HEK293 (cell line): ENCODE results near the gene LELP1.
"Not testable (repeated sequence)": the region's sequence is repeated elsewhere in the genome, so short reads cannot be mapped to it uniquely, and the experiment has no call there.

Experiments
- CTCF ChIA-PET: fragments of 350-600 bp; formaldehyde crosslinking; extraction: SDS; loops from one replicate; lab custom pipeline; 2021; ENCODE audit warnings: antibody characterized with exemption; lab: Yijun Ruan, JAX
- POLR2A ChIA-PET: fragments of 300-600 bp; formaldehyde crosslinking; extraction: SDS; loops from one replicate; lab custom pipeline; 2020; ENCODE audit warnings: antibody characterized with exemption, inconsistent platforms; lab: Yijun Ruan, JAX
- H3K27ac ChIP-seq: fragments of 200-500 bp; sonication (Bioruptor generic); 2 replicates; pipeline ENCODE4 v1.5.1; 2014; ENCODE audit warnings: low read depth, low read length, control low read depth, inconsistent platforms; ENCODE audit errors: extremely low read depth
- H3K36me3 ChIP-seq, 2 experiments: fragments of 200-500 bp in 1 of 2; sonication (Bioruptor generic) in 1 of 2; 1 replicate in 1 of 2; 2 replicates in 1 of 2; pipeline ENCODE4 v1.5.1; 2014 to 2017; ENCODE audit warnings: inconsistent platforms in 2 of 2, low read length in 2 of 2; ENCODE audit not compliant: control insufficient read depth in 2 of 2, insufficient read depth in 1 of 2
- H3K4me1 ChIP-seq: fragments of 200-500 bp; sonication (Bioruptor generic); 2 replicates; pipeline ENCODE4 v1.5.1; 2014; ENCODE audit warnings: mild to moderate bottlenecking, low read length, inconsistent platforms; ENCODE audit not compliant: control insufficient read depth, insufficient read depth
- H3K4me3 ChIP-seq: 2 replicates; pipeline ENCODE4 v1.5.1; 2011; ENCODE audit warnings: low read depth, mild to moderate bottlenecking, control low read depth, low read length, moderate library complexity
- H3K9me3 ChIP-seq: fragments of 200-500 bp; sonication (Bioruptor generic); 2 replicates; pipeline ENCODE4 v1.5.1; 2014; ENCODE audit warnings: low read depth, low read length, inconsistent platforms; ENCODE audit not compliant: control insufficient read depth, insufficient read depth
- GLIS1 ChIP-seq: fragments of 450-650 bp; formaldehyde crosslinking; IDR thresholded peaks from 2 replicates; pipeline ENCODE4 v1.5.1; 2016; ENCODE audit warnings: missing biosample characterization, missing genetic modification characterization
- GLIS2 ChIP-seq: fragments of 450-650 bp; formaldehyde crosslinking; IDR thresholded peaks from 2 replicates; pipeline ENCODE4 v1.5.1; 2016; ENCODE audit warnings: missing biosample characterization, missing genetic modification characterization
- ZNF292 ChIP-seq: fragments of 450-650 bp; formaldehyde crosslinking; IDR thresholded peaks from 2 replicates; pipeline ENCODE4 v1.5.1; 2016; ENCODE audit warnings: low read depth, missing biosample characterization, missing genetic modification characterization, borderline replicate concordance
- ZNF341 ChIP-seq: fragments of 450-650 bp; formaldehyde crosslinking; IDR thresholded peaks from 2 replicates; pipeline ENCODE4; 2016; ENCODE audit warnings: low read depth, missing biosample characterization, missing genetic modification characterization
- ZNF530 ChIP-seq: fragments of 450-650 bp; formaldehyde crosslinking; IDR thresholded peaks from 2 replicates; pipeline ENCODE4 v1.5.1; 2016; ENCODE audit warnings: low read depth, missing biosample characterization, missing genetic modification characterization
- ZNF654 ChIP-seq: fragments of 450-650 bp; formaldehyde crosslinking; IDR thresholded peaks from 2 replicates; pipeline ENCODE4 v1.5.1; 2016; ENCODE audit warnings: low read depth, missing biosample characterization, missing genetic modification characterization
- ZSCAN5A ChIP-seq: fragments of 450-650 bp; formaldehyde crosslinking; IDR thresholded peaks from 2 replicates; pipeline ENCODE4 v1.5.1; 2016; ENCODE audit warnings: missing biosample characterization, missing genetic modification characterization
- TF ChIP-seq, protein P1 (sequence below): fragments of 450-650 bp; formaldehyde crosslinking; IDR thresholded peaks from 2 replicates; pipeline ENCODE4 v1.5.1; 2016; ENCODE audit warnings: missing biosample characterization, missing genetic modification characterization
- TF ChIP-seq, protein P2 (sequence below): fragments of 450-650 bp; formaldehyde crosslinking; IDR thresholded peaks from 2 replicates; pipeline ENCODE4 v1.5.1; 2016; ENCODE audit warnings: missing biosample characterization, missing genetic modification characterization, low read depth
- TF ChIP-seq, protein P3 (sequence below): fragments of 450-650 bp; formaldehyde crosslinking; IDR thresholded peaks from 2 replicates; pipeline ENCODE4 v1.5.1; 2016; ENCODE audit warnings: missing biosample characterization, missing genetic modification characterization
- TF ChIP-seq, protein P4 (sequence below): fragments of 450-650 bp; formaldehyde crosslinking; IDR thresholded peaks from 2 replicates; pipeline ENCODE4 v1.5.1; 2016; ENCODE audit warnings: missing biosample characterization, missing genetic modification characterization

The LELP1 gene

DNA sequence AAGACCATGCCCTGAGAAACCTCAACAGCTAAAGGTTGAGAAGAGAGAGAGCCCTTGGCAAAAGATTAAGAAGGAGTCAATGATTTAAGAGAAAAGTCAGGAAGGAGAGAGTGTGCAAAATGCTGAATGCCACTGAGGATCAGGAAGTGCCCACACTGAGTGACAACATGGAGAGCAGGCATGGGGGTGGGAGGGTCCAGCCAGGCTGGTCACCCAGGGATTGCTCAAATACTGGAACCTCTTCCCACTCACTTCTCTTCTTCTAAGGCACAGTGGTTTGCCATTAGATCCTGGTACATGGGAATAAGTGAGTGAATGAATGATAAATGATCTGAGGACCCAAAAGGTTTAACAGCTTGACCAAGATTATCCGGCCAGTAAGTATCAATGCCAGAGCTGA lies 25.3 kb downstream of the LELP1 start:
- ChIA-PET CTCF (interaction anchor here (0.6 to 3.7 kb wide), 21 partner anchors 9 to 583 kb away, joined by 3 to 24 read pairs (median 5); no protein-coding TSS in a partner anchor), POLR2A (no interaction called here)
- Histone ChIP-seq H3K9me3 (no peaks in the 10 kb centered on the region), H3K4me3 (no peak overlapping the region), H3K4me1 (no peaks in the 10 kb centered on the region), H3K36me3 (no peaks in the 10 kb centered on the region), H3K27ac (no peak overlapping the region)
- no peak for TF ChIP-seq GLIS1 (tag by site-specific recombination)

- CTCF ChIA-PET = interaction anchor here (0.6 to 3.7 kb wide), 23 partner anchors 8 to 1759 kb away, joined by 3 to 24 read pairs (median 4); no protein-coding TSS in a partner anchor
- not testable (repeated sequence) for H3K4me1 ChIP-seq, H3K27ac ChIP-seq, H3K36me3 ChIP-seq, H3K9me3 ChIP-seq
- peak; percentile 35; the same call in 1 of the 2 replicates for TF ChIP-seq ZNF654 (tag by site-specific recombination)
- TF ChIP-seq, protein P1, sequence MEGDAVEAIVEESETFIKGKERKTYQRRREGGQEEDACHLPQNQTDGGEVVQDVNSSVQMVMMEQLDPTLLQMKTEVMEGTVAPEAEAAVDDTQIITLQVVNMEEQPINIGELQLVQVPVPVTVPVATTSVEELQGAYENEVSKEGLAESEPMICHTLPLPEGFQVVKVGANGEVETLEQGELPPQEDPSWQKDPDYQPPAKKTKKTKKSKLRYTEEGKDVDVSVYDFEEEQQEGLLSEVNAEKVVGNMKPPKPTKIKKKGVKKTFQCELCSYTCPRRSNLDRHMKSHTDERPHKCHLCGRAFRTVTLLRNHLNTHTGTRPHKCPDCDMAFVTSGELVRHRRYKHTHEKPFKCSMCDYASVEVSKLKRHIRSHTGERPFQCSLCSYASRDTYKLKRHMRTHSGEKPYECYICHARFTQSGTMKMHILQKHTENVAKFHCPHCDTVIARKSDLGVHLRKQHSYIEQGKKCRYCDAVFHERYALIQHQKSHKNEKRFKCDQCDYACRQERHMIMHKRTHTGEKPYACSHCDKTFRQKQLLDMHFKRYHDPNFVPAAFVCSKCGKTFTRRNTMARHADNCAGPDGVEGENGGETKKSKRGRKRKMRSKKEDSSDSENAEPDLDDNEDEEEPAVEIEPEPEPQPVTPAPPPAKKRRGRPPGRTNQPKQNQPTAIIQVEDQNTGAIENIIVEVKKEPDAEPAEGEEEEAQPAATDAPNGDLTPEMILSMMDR (tag by site-specific recombination) = 0 out of 2 replicates have a peak, but pooled peaks have one; percentile 15
- TF ChIP-seq, all 188 proteins: peak for 2; not testable (repeated sequence) for 186
- H3K4me3 ChIP-seq, POLR2A ChIA-PET: not testable (repeated sequence)
Observed at GRCh38 chr1:153229076-153229829, 26.0 kb downstream of the LELP1 start.

DNA sequence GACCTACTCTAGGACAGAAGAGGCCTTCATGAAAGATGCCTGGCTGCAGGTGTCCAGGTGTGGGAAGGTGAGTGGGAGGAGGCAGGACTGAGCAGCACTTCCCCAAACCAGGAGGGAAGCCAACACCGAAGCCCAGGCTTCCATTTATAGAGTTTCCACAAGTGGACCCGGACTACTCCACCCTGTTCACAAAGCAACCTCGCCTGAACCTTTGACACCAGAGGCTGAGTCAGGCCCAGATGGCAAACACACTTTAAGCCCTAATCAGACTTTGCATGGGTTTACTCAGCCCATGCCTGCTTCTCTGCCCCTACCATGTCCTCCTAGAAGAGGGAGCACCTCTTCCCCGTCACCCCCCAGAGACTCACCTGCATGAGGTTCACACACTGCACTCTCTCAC lies 28.1 kb downstream of the LELP1 start:
- no peaks in the 10 kb centered on the region for H3K4me1 ChIP-seq
- no peak overlapping the region for H3K4me3 ChIP-seq
- H3K9me3 ChIP-seq = no peaks in the 10 kb centered on the region
- no peak overlapping the region for H3K27ac ChIP-seq
- no peak for TF ChIP-seq ZSCAN5A (tag by site-specific recombination)
- TF ChIP-seq, protein P2, sequence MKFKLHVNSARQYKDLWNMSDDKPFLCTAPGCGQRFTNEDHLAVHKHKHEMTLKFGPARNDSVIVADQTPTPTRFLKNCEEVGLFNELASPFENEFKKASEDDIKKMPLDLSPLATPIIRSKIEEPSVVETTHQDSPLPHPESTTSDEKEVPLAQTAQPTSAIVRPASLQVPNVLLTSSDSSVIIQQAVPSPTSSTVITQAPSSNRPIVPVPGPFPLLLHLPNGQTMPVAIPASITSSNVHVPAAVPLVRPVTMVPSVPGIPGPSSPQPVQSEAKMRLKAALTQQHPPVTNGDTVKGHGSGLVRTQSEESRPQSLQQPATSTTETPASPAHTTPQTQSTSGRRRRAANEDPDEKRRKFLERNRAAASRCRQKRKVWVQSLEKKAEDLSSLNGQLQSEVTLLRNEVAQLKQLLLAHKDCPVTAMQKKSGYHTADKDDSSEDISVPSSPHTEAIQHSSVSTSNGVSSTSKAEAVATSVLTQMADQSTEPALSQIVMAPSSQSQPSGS = no peak
- no peak for TF ChIP-seq ZNF292 (tag by site-specific recombination)
- TF ChIP-seq ZNF530 (tag by site-specific recombination) = no peak
- no peak for TF ChIP-seq GLIS2
- TF ChIP-seq ZNF341 (tag by site-specific recombination) = no peak
- TF ChIP-seq, protein P3, sequence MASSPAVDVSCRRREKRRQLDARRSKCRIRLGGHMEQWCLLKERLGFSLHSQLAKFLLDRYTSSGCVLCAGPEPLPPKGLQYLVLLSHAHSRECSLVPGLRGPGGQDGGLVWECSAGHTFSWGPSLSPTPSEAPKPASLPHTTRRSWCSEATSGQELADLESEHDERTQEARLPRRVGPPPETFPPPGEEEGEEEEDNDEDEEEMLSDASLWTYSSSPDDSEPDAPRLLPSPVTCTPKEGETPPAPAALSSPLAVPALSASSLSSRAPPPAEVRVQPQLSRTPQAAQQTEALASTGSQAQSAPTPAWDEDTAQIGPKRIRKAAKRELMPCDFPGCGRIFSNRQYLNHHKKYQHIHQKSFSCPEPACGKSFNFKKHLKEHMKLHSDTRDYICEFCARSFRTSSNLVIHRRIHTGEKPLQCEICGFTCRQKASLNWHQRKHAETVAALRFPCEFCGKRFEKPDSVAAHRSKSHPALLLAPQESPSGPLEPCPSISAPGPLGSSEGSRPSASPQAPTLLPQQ (tag by site-specific recombination) = no peak
- TF ChIP-seq, protein P4, sequence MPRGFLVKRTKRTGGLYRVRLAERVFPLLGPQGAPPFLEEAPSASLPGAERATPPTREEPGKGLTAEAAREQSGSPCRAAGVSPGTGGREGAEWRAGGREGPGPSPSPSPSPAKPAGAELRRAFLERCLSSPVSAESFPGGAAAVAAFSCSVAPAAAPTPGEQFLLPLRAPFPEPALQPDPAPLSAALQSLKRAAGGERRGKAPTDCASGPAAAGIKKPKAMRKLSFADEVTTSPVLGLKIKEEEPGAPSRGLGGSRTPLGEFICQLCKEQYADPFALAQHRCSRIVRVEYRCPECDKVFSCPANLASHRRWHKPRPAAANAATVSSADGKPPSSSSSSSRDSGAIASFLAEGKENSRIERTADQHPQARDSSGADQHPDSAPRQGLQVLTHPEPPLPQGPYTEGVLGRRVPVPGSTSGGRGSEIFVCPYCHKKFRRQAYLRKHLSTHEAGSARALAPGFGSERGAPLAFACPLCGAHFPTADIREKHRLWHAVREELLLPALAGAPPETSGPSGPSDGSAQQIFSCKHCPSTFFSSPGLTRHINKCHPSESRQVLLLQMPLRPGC = no peak
- TF ChIP-seq, all 188 proteins: peak for 0
- CTCF ChIA-PET = interaction anchor here (1.2 kb wide), 1 partner anchor 18 kb away, joined by 6 read pairs; no protein-coding TSS in a partner anchor
- POLR2A ChIA-PET = no interaction called here
- H3K36me3 ChIP-seq = no peaks in the 10 kb centered on the region
